SK-N-SH treated with all-trans-retinoic acid at 6 μM for 48 hours (cell line): Measurements from ENCODE around the gene BABAM2.

Experiments
- ATAC-seq: fragments of 200-7000 bp; cut with Tn5 transposase; 3 replicates; pipeline ENCODE4 v1.9.1; 2020; ENCODE audit warnings: mild to moderate bottlenecking, moderate library complexity
- ARNTL ChIP-seq: fragments of 450-650 bp; formaldehyde crosslinking; IDR thresholded peaks from 2 replicates; pipeline ENCODE4 v1.5.0; 2020; ENCODE audit warnings: low read depth, mild to moderate bottlenecking, moderate library complexity, borderline replicate concordance
- BACH2 ChIP-seq: fragments of 250-450 bp; sonication (Bioruptor Pico); IDR thresholded peaks from 2 replicates; pipeline ENCODE4 v1.9.0; 2021; ENCODE audit warnings: mild to moderate bottlenecking, borderline replicate concordance
- CSDC2 ChIP-seq: fragments of 250-450 bp; sonication (Bioruptor Pico); IDR thresholded peaks from 2 replicates; pipeline ENCODE4 v1.5.0; 2020; ENCODE audit warnings: mild to moderate bottlenecking, moderate library complexity
- ESRRG ChIP-seq: fragments of 250-450 bp; sonication (Bioruptor Pico); IDR thresholded peaks from 2 replicates; pipeline ENCODE4 v1.6.1; 2021; ENCODE audit warnings: mild to moderate bottlenecking
- GLIS3 ChIP-seq: fragments of 250-450 bp; sonication (Bioruptor Pico); IDR thresholded peaks from 2 replicates; pipeline ENCODE4 v1.5.0; 2020; ENCODE audit warnings: mild to moderate bottlenecking, moderate library complexity
- ISL1 ChIP-seq: fragments of 250-450 bp; sonication (Bioruptor Pico); IDR thresholded peaks from 2 replicates; pipeline ENCODE4 v2.1.2; 2022; ENCODE audit warnings: mild to moderate bottlenecking, moderate library complexity
- OSR1 ChIP-seq: fragments of 250-450 bp; sonication (Bioruptor Pico); IDR thresholded peaks from 2 replicates; pipeline ENCODE4 v1.8.0; 2022; ENCODE audit warnings: moderate library complexity, mild to moderate bottlenecking, inconsistent platforms
- RARB ChIP-seq: fragments of 250-450 bp; sonication (Bioruptor Pico); IDR thresholded peaks from 2 replicates; pipeline ENCODE4 v1.8.0; 2021; ENCODE audit warnings: mild to moderate bottlenecking, moderate library complexity
- SNAI2 ChIP-seq: fragments of 250-450 bp; sonication (Bioruptor Pico); IDR thresholded peaks from 2 replicates; pipeline ENCODE4 v1.5.0; 2020; ENCODE audit warnings: mild to moderate bottlenecking, moderate library complexity
- TCF4 ChIP-seq: fragments of 250-450 bp; sonication (Bioruptor Pico); IDR thresholded peaks from 2 replicates; pipeline ENCODE4 v1.8.0; 2021; ENCODE audit warnings: mild to moderate bottlenecking, moderate library complexity, borderline replicate concordance
- TSHZ2 ChIP-seq: fragments of 250-450 bp; sonication (Bioruptor Pico); IDR thresholded peaks from 2 replicates; pipeline ENCODE4 v1.5.0; 2020; ENCODE audit warnings: mild to moderate bottlenecking, moderate library complexity
- ZC3H10 ChIP-seq: fragments of 250-450 bp; sonication (Bioruptor Pico); IDR thresholded peaks from 2 replicates; pipeline ENCODE4 v1.5.1; 2021; ENCODE audit warnings: mild to moderate bottlenecking, moderate library complexity
- ZFP3 ChIP-seq: fragments of 250-450 bp; sonication (Bioruptor Pico); IDR thresholded peaks from 2 replicates; pipeline ENCODE4 v1.5.0; 2020; ENCODE audit warnings: mild to moderate bottlenecking, moderate library complexity
- ZFP30 ChIP-seq: fragments of 450-650 bp; formaldehyde crosslinking; IDR thresholded peaks from 2 replicates; pipeline ENCODE4 v1.5.0; 2022; ENCODE audit warnings: mild to moderate bottlenecking, moderate library complexity
- ZNF70 ChIP-seq: fragments of 450-650 bp; formaldehyde crosslinking; IDR thresholded peaks from 2 replicates; pipeline ENCODE4 v1.5.0; 2020; ENCODE audit warnings: mild to moderate bottlenecking, moderate library complexity
- TF ChIP-seq, protein P1 (sequence below): fragments of 250-450 bp; sonication (Bioruptor Pico); IDR thresholded peaks from 2 replicates; pipeline ENCODE4 v1.5.1; 2020; ENCODE audit warnings: low read depth, mild to moderate bottlenecking, moderate library complexity
- TF ChIP-seq, protein P2 (sequence below): fragments of 250-450 bp; sonication (Bioruptor Pico); IDR thresholded peaks from 2 replicates; pipeline ENCODE4 v1.8.0; 2020; ENCODE audit warnings: mild to moderate bottlenecking, moderate library complexity, borderline replicate concordance

The BABAM2 gene

GRCh38 chr2:28137221-28137620 is 246.7 kb downstream of the BABAM2 start:
- TF ChIP-seq ISL1 (CRISPR knock-in tag): peak; percentile 80
- TF ChIP-seq, protein P1, sequence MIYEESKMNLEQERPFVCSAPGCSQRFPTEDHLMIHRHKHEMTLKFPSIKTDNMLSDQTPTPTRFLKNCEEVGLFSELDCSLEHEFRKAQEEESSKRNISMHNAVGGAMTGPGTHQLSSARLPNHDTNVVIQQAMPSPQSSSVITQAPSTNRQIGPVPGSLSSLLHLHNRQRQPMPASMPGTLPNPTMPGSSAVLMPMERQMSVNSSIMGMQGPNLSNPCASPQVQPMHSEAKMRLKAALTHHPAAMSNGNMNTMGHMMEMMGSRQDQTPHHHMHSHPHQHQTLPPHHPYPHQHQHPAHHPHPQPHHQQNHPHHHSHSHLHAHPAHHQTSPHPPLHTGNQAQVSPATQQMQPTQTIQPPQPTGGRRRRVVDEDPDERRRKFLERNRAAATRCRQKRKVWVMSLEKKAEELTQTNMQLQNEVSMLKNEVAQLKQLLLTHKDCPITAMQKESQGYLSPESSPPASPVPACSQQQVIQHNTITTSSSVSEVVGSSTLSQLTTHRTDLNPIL (CRISPR knock-in tag): no peak
- ATAC-seq: peak; percentile 97

GRCh38 chr2:28142386-28142785 is 251.9 kb downstream of the BABAM2 start:
- no peak for ATAC-seq
- TF ChIP-seq, protein P2, sequence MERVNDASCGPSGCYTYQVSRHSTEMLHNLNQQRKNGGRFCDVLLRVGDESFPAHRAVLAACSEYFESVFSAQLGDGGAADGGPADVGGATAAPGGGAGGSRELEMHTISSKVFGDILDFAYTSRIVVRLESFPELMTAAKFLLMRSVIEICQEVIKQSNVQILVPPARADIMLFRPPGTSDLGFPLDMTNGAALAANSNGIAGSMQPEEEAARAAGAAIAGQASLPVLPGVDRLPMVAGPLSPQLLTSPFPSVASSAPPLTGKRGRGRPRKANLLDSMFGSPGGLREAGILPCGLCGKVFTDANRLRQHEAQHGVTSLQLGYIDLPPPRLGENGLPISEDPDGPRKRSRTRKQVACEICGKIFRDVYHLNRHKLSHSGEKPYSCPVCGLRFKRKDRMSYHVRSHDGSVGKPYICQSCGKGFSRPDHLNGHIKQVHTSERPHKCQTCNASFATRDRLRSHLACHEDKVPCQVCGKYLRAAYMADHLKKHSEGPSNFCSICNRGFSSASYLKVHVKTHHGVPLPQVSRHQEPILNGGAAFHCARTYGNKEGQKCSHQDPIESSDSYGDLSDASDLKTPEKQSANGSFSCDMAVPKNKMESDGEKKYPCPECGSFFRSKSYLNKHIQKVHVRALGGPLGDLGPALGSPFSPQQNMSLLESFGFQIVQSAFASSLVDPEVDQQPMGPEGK (CRISPR knock-in tag): no peak
- TF ChIP-seq, protein P1 (CRISPR knock-in tag): no peak
- no peak for TF ChIP-seq RARB (CRISPR knock-in tag)
- no peak for TF ChIP-seq ESRRG (CRISPR knock-in tag)
- TF ChIP-seq ZNF70: no peak
- TF ChIP-seq ISL1 (CRISPR knock-in tag): no peak
- TF ChIP-seq TSHZ2 (CRISPR knock-in tag): no peak
- TF ChIP-seq CSDC2 (CRISPR knock-in tag): no peak
- no peak for TF ChIP-seq ZFP3 (CRISPR knock-in tag)
- TF ChIP-seq BACH2: no peak
- no peak for TF ChIP-seq GLIS3 (CRISPR knock-in tag)

DNA sequence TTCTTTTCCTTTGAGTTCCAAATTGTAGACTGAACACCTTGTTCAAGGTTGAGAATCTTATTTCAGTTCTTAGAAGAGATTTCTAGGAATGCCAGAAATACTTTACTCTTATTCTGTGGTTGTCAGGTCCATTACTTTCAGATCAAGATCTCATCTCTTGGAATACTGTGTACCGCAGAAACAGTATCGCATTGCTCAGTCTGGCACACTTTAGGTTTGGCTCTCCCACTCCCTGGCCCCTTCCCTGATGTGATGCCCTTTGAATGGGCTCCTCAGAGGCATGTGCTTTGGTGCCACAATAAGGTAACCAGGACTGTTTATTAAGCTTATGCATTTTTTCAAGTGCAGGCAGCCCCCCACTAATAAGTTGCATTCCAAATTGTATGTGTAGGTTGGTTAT is 257.5 kb downstream of the BABAM2 start:
- ATAC-seq: no peak
- TF ChIP-seq ESRRG (CRISPR knock-in tag) (no peak), ZFP30 (no peak), SNAI2 (CRISPR knock-in tag) (no peak), ZFP3 (CRISPR knock-in tag) (no peak), ZC3H10 (CRISPR knock-in tag) (no peak), ZNF70 (no peak), CSDC2 (CRISPR knock-in tag) (no peak), OSR1 (no peak), RARB (CRISPR knock-in tag) (no peak), TCF4 (CRISPR knock-in tag) (no peak), TSHZ2 (CRISPR knock-in tag) (no peak), BACH2 (no peak), ARNTL (CRISPR knock-in tag) (no peak)
- TF ChIP-seq, protein P1 (CRISPR knock-in tag): no peak
